K562 (cell line): Measurements from ENCODE around the gene SOX6. TPM values are rescaled to one million over a fixed set of nuclear protein-coding genes. Genes with fewer than 3 reads are reported as not detected.

Experiments
- ATAC-seq: fragments of 200-7000 bp; cut with Tn5 transposase; 3 replicates; pipeline ENCODE4 v1.9.1; 2020; ENCODE audit warnings: moderate library complexity
- BruUV-seq: library from RNA; stranded (reverse); fragments of 400-500 nt; replicated peaks from 2 replicates; lab custom pipeline; 2021; lab: Mats Ljungman, UMichigan
- CTCF ChIA-PET: fragments of 300-600 bp; formaldehyde crosslinking; extraction: SDS; loops from one replicate; lab custom pipeline; 2021; ENCODE audit warnings: low intra/inter-chr PET ratio; lab: Yijun Ruan, JAX
- POLR2A ChIA-PET: fragments of 300-600, 350-650 bp; sonication (Branson Sonifier 250); formaldehyde crosslinking; extraction: SDS; loops from one replicate; lab custom pipeline; 2021; ENCODE audit warnings: antibody characterized with exemption, inconsistent platforms; lab: Yijun Ruan, JAX
- DNase-seq, 4 experiments: peaks; one replicate each; pipeline versions ENCODE4 v3.0.0 to v3.0.0-alpha.2; 2011 to 2018; ENCODE audit warnings: low spot score in 3 of 4, mixed read lengths in 3 of 4; ENCODE audit errors: extremely low read depth in 1 of 4
- FAIRE-seq: peaks from 2 replicates; lab custom pipeline; 2011; peaks lifted over from hg19 to GRCh38; lab: Jason Lieb, UNC
- H2AFZ ChIP-seq: 2 replicates; pipeline ENCODE4 v1.6.0; 2011; ENCODE audit warnings: low read depth, low read length, control low read depth, inconsistent platforms
- H3K27ac ChIP-seq: fragments of 200-600 bp; 3 replicates; pipeline ENCODE4 v1.8.0; 2011; ENCODE audit warnings: low read depth, mild to moderate bottlenecking, control low read depth, inconsistent platforms, low read length, moderate library complexity, mixed read lengths; ENCODE audit errors: extremely low read depth
- H3K27me3 ChIP-seq, 2 experiments: fragments of 300-600 bp in 1 of 2; 2 replicates in 1 of 2; 3 replicates in 1 of 2; pipeline versions ENCODE4 v1.6.0 to v1.8.0; 2011; ENCODE audit warnings: inconsistent platforms in 2 of 2, low read length in 2 of 2, mild to moderate bottlenecking in 1 of 2, mixed read lengths in 1 of 2, moderate library complexity in 1 of 2; ENCODE audit not compliant: control insufficient read depth in 2 of 2, insufficient read depth in 2 of 2
- H3K36me3 ChIP-seq: fragments of 300-600 bp; 3 replicates; pipeline ENCODE4 v1.8.0; 2011; ENCODE audit warnings: mild to moderate bottlenecking, low read length, inconsistent platforms; ENCODE audit not compliant: control insufficient read depth, insufficient read depth
- H3K4me1 ChIP-seq, 2 experiments: fragments of 200-600 bp in 1 of 2; replicated peaks in 1 of 2; 2 replicates in 1 of 2; 3 replicates in 1 of 2; pipeline versions ENCODE4 v1.5.1 to v1.8.0; 2011; ENCODE audit warnings: inconsistent platforms in 2 of 2, low read length in 2 of 2, mild to moderate bottlenecking in 1 of 2, mixed read lengths in 1 of 2, moderate library complexity in 1 of 2; ENCODE audit not compliant: control insufficient read depth in 2 of 2, insufficient read depth in 2 of 2
- H3K4me2 ChIP-seq: 2 replicates; pipeline ENCODE4 v1.6.1; 2011; ENCODE audit warnings: low read length, control low read depth, inconsistent platforms, mixed read lengths; ENCODE audit not compliant: insufficient read depth
- H3K4me3 ChIP-seq: fragments of 200-600 bp; sonication (generic), shearing (Covaris generic); 2 replicates; pipeline ENCODE4 v1.5.1; 2016; ENCODE audit warnings: control low read depth, inconsistent platforms
- H3K79me2 ChIP-seq: fragments of 200-600 bp; 3 replicates; pipeline ENCODE4 v1.8.0; 2011; ENCODE audit warnings: low read length, inconsistent platforms; ENCODE audit not compliant: control insufficient read depth, insufficient read depth
- H3K9ac ChIP-seq, 2 experiments: 2 replicates each; pipeline versions ENCODE4 v1.6.0 to v1.6.1; 2011; ENCODE audit warnings: low read depth in 2 of 2, low read length in 2 of 2, control low read depth in 1 of 2, inconsistent platforms in 1 of 2, mild to moderate bottlenecking in 1 of 2, mixed read lengths in 1 of 2; ENCODE audit not compliant: insufficient read depth in 1 of 2
- H3K9me1 ChIP-seq: one replicate; pipeline ENCODE4 v1.6.0; 2011; ENCODE audit warnings: inconsistent platforms, mild to moderate bottlenecking, low read length, moderate library complexity; ENCODE audit not compliant: control insufficient read depth, insufficient read depth
- H3K9me3 ChIP-seq: replicated peaks from 2 replicates; pipeline ENCODE4 v1.5.1; 2011; ENCODE audit warnings: low read depth, low read length, inconsistent platforms; ENCODE audit not compliant: control insufficient read depth, insufficient read depth
- H4K20me1 ChIP-seq: replicated peaks from 2 replicates; pipeline ENCODE4 v1.6.1; 2011; ENCODE audit warnings: low read length, inconsistent platforms, mixed read lengths; ENCODE audit not compliant: control insufficient read depth, insufficient read depth
- FOXM1 ChIP-seq, 2 experiments: fragments of 450-650 bp in 1 of 2; sonication (generic) in 1 of 2; formaldehyde crosslinking in 1 of 2; IDR thresholded peaks; 2 replicates each; pipeline versions ENCODE4 v1.6.1 to v1.9.0; 2017 to 2022; ENCODE audit warnings: low read depth in 2 of 2, mild to moderate bottlenecking in 2 of 2, missing genetic modification reagents in 1 of 2, moderate library complexity in 1 of 2
- GTF2A2 ChIP-seq: IDR thresholded peaks from 2 replicates; pipeline ENCODE4 v1.6.1; 2016; ENCODE audit warnings: mild to moderate bottlenecking, missing genetic modification characterization, missing compliant biosample characterization
- HDAC8 ChIP-seq: fragments of 450-650 bp; IDR thresholded peaks from 2 replicates; pipeline ENCODE4 v1.6.1; 2016; ENCODE audit warnings: mild to moderate bottlenecking, missing genetic modification characterization, moderate library complexity, missing compliant biosample characterization
- KDM2B ChIP-seq: fragments of 250-450 bp; sonication (Bioruptor Pico); IDR thresholded peaks from 2 replicates; pipeline ENCODE4 v1.8.0; 2021; ENCODE audit warnings: mild to moderate bottlenecking, moderate library complexity
- LARP7 ChIP-seq: fragments of 450-650 bp; IDR thresholded peaks from 2 replicates; pipeline ENCODE4 v1.6.1; 2016
- LEF1 ChIP-seq: fragments of 450-650 bp; IDR thresholded peaks from 2 replicates; pipeline ENCODE4 v1.6.1; 2016; ENCODE audit warnings: mild to moderate bottlenecking
- NR3C1 ChIP-seq: sonication (generic); formaldehyde crosslinking; IDR thresholded peaks from 2 replicates; pipeline ENCODE4 v1.8.1; 2022; ENCODE audit warnings: missing genetic modification reagents
- PPARD ChIP-seq: fragments of 250-450 bp; sonication (Bioruptor Pico); IDR thresholded peaks from 2 replicates; pipeline ENCODE4 v1.8.0; 2022; ENCODE audit warnings: inconsistent platforms, mild to moderate bottlenecking, moderate library complexity
- RBM39 ChIP-seq: fragments of 200-400 bp; formaldehyde crosslinking; optimal IDR thresholded peaks from 2 replicates; pipeline ENCODE3; 2018; ENCODE audit warnings: low read depth, low read length
- STAT5B ChIP-seq: fragments of 250-450 bp; sonication (Bioruptor Pico); IDR thresholded peaks from 2 replicates; pipeline ENCODE4 v1.8.0; 2021; ENCODE audit warnings: mild to moderate bottlenecking, inconsistent platforms
- ZNF431 ChIP-seq: sonication (generic); formaldehyde crosslinking; IDR thresholded peaks from 2 replicates; pipeline ENCODE4 v1.8.0; 2022; ENCODE audit warnings: mild to moderate bottlenecking, missing genetic modification reagents
- in situ Hi-C: fragments of 300-500 bp; cut with MboI; formaldehyde crosslinking; loops from 4 replicates; pipeline ENCODE4 v1.15.0; 2018; ENCODE audit warnings: inconsistent platforms, mixed read lengths
- intact Hi-C: fragments of 100-400 bp; cut with micrococcal nuclease; formaldehyde crosslinking; loops from 2 replicates; pipeline ENCODE4 v1.14.2; 2022
- polyA plus RNA-seq, 8 experiments: library from polyadenylated mRNA; depleted of rRNA in 4 of 8; stranded (reverse) in 5 of 8; unstranded in 3 of 8; fragments of >200 nt; fragmentation: Nextera tagmentation in 2 of 8; fragmentation: Illumina TruSeq in 1 of 8; extraction: Ambion mirVana in 2 of 8; extraction: Trizol in 1 of 8; gene quantifications; 2 replicates each; pipeline versions ENCODE4 v1.2.1 to v1.2.3, GENCODE V29; 2011 to 2014; ENCODE audit warnings: inconsistent platforms in 1 of 8, missing spikeins in 1 of 8
- total RNA-seq, 7 experiments: library from RNA; depleted of rRNA in 6 of 7; stranded (reverse); fragments of >200 nt in 6 of 7; fragmentation: Illumina TruSeq in 2 of 7; extraction: Trizol in 2 of 7; gene quantifications; 2 replicates each; pipeline versions ENCODE4 v1.2.1 to v1.2.3, GENCODE V29; 2011 to 2021; ENCODE audit warnings: low replicate concordance in 1 of 7
- TF ChIP-seq, protein P1 (sequence below), 2 experiments: fragments of 450-650 bp in 1 of 2; sonication (generic) in 1 of 2; formaldehyde crosslinking in 1 of 2; IDR thresholded peaks; 2 replicates each; pipeline versions ENCODE4 v1.7.1 to v1.9.0; 2016 to 2022; ENCODE audit warnings: inconsistent platforms in 1 of 2, mild to moderate bottlenecking in 1 of 2, missing genetic modification reagents in 1 of 2

The SOX6 gene
- total and polyA plus RNA-seq, 9 of the 15 experiments (the other 6 are each of a cell fraction or from before 2014, with no cell fraction given), result 0.89 to 8.7 (median 5.7) TPM

GRCh38 chr11:16311831-16312230 lies 44.5 kb downstream of the SOX6 start (continued):
- TF ChIP-seq KDM2B (CRISPR knock-in tag) (no peak), ZNF431 (CRISPR knock-in tag) (no peak), RBM39 (no peak)

GRCh38 chr11:16310943-16311342 lies 45.4 kb downstream of the SOX6 start:
- H3K9ac ChIP-seq, result no peak overlapping the region
- ATAC-seq, result no peak
- TF ChIP-seq, protein P1, sequence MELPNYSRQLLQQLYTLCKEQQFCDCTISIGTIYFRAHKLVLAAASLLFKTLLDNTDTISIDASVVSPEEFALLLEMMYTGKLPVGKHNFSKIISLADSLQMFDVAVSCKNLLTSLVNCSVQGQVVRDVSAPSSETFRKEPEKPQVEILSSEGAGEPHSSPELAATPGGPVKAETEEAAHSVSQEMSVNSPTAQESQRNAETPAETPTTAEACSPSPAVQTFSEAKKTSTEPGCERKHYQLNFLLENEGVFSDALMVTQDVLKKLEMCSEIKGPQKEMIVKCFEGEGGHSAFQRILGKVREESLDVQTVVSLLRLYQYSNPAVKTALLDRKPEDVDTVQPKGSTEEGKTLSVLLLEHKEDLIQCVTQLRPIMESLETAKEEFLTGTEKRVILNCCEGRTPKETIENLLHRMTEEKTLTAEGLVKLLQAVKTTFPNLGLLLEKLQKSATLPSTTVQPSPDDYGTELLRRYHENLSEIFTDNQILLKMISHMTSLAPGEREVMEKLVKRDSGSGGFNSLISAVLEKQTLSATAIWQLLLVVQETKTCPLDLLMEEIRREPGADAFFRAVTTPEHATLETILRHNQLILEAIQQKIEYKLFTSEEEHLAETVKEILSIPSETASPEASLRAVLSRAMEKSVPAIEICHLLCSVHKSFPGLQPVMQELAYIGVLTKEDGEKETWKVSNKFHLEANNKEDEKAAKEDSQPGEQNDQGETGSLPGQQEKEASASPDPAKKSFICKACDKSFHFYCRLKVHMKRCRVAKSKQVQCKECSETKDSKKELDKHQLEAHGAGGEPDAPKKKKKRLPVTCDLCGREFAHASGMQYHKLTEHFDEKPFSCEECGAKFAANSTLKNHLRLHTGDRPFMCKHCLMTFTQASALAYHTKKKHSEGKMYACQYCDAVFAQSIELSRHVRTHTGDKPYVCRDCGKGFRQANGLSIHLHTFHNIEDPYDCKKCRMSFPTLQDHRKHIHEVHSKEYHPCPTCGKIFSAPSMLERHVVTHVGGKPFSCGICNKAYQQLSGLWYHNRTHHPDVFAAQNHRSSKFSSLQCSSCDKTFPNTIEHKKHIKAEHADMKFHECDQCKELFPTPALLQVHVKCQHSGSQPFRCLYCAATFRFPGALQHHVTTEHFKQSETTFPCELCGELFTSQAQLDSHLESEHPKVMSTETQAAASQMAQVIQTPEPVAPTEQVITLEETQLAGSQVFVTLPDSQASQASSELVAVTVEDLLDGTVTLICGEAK (IDR thresholded peaks at IDR 0.05), result no peak
- TF ChIP-seq, protein P1 (CRISPR knock-in tag; IDR thresholded peaks at IDR 0.05), result no peak
- TF ChIP-seq PPARD (CRISPR knock-in tag) (no peak), NR3C1 (CRISPR knock-in tag) (no peak), LARP7 (no peak), FOXM1 (IDR thresholded peaks at IDR 0.05; ENCODE audit: low read depth) (no peak), FOXM1 (CRISPR knock-in tag; IDR thresholded peaks at IDR 0.05; ENCODE audit: low read depth) (no peak), STAT5B (CRISPR knock-in tag) (no peak), GTF2A2 (no peak), LEF1 (no peak), HDAC8 (tag) (no peak)

More at GRCh38 chr11:16310943-16311342, 45.4 kb downstream of the SOX6 start:
- no peaks in the 10 kb centered on the region for H3K36me3 ChIP-seq
- intact Hi-C loops (no loop called here), in situ Hi-C loops (no loop called here)
- H3K9me3 ChIP-seq, result no peaks in the 10 kb centered on the region
- no peak for DNase-seq
- H3K4me1 ChIP-seq, result no peaks in the 10 kb centered on the region
- no TSS peak for BruUV-seq
- H3K79me2 ChIP-seq, result no peaks in the 10 kb centered on the region
- FAIRE-seq, result no peak
- no peak overlapping the region for H3K4me2 ChIP-seq
- H3K9me1 ChIP-seq, result no peaks in the 10 kb centered on the region
- ChIA-PET POLR2A (interaction anchor here (0.7 to 3.3 kb wide), 3 partner anchors 8 to 13 kb away, joined by 3 to 8 read pairs (median 3); no protein-coding TSS in a partner anchor), CTCF (no interaction called here)
- no peak overlapping the region for H3K4me3 ChIP-seq
- no peaks in the 10 kb centered on the region for H3K27me3 ChIP-seq
- no peak overlapping the region for H3K27ac ChIP-seq
- H2AFZ ChIP-seq, result no peak overlapping the region
- no peaks in the 10 kb centered on the region for H4K20me1 ChIP-seq
